Measurements from ENCODE around the gene SLC35B4. TPM values are rescaled to one million over a fixed set of nuclear protein-coding genes. Genes with fewer than 3 reads are reported as not detected.

The SLC35B4 gene
- total RNA-seq, 5 donors from 2014 or later (not counting 1 experiment from before 2014, with no cell fraction given): 12.6 to 14.0 (median 13.5) TPM

GRCh38 chr7:134315679-134316538 lies 821 bp downstream of the SLC35B4 start:
- H3K27me3 Mint-ChIP-seq: no peaks in the 10 kb centered on the region
- ATAC-seq (replicated peaks in 1 of 4) (no peak), DNase-seq (peak in 3 of 35 experiments; percentile 0 to 20 (median 2))
- no peaks in the 10 kb centered on the region for H3K9me3 Mint-ChIP-seq
- WGBS (ENCODE audit: insufficient coverage): 17% methylated on average over 12 of the region's 20 CpGs
- POLR2A ChIA-PET: interaction anchor here in 1 of 2 donors (0.6 to 0.7 kb wide), 2 partner anchors 518 to 1233 kb away, joined by 3 to 7 read pairs; no protein-coding TSS in a partner anchor
- no peak overlapping the region for H3K27ac ChIP-seq (ENCODE audit: low read length)
- H3K4me1 ChIP-seq (ENCODE audit: control insufficient read depth in 1 of 2, extremely low read depth in 1 of 2, insufficient read depth in 2 of 2, low read length in 2 of 2): peaks cover 12 to 15% of the 10 kb centered on the region in 2 experiments
- CTCF ChIA-PET: interaction anchor here (0.5 to 1.7 kb wide), 5 partner anchors 32 to 1066 kb away, joined by 3 to 7 read pairs (median 4); no protein-coding TSS in a partner anchor
- H3K36me3 ChIP-seq (ENCODE audit: control insufficient read depth in 2 of 2, extremely low read depth in 1 of 2, insufficient read depth in 1 of 2, low read length in 1 of 2): no peaks in the 10 kb centered on the region
- H3K27me3 ChIP-seq (replicated peaks in 1 of 2; ENCODE audit: control insufficient read depth in 2 of 2, extremely low read depth in 1 of 2, insufficient read depth in 2 of 2, low read length in 1 of 2): no peaks in the 10 kb centered on the region
- H3K4me3 ChIP-seq (ENCODE audit: control insufficient read depth in 1 of 2, extremely low read depth in 1 of 2, low read length in 1 of 2): peak overlapping the region; percentile 86 to 94
- H3K27ac Mint-ChIP-seq: peak overlapping the region in 1 of 2 donors; percentile 73
- no peaks in the 10 kb centered on the region for H3K9me3 ChIP-seq
- H3K36me3 Mint-ChIP-seq: peaks cover 4% of the 10 kb centered on the region
- H3K4me1 Mint-ChIP-seq: peaks cover 16 to 24% (median 20%) of the 10 kb centered on the region in 3 donors
- H3K4me3 Mint-ChIP-seq: peak overlapping the region; percentile 91 to 96 (median 95)

GRCh38 chr7:134313543-134313942 lies 3.2 kb downstream of the SLC35B4 start:
- CTCF ChIA-PET: interaction anchor here (0.8 to 1.3 kb wide), 2 partner anchors 8 to 170 kb away, joined by 3 read pairs; no protein-coding TSS in a partner anchor
- no peaks in the 10 kb centered on the region for H3K9me3 Mint-ChIP-seq

GRCh38 chr7:134312717-134313116 lies 4.0 kb downstream of the SLC35B4 start:
- H3K4me3 Mint-ChIP-seq: no peak overlapping the region
- H3K4me3 ChIP-seq (ENCODE audit: control insufficient read depth in 1 of 2, extremely low read depth in 1 of 2, low read length in 1 of 2): no peak overlapping the region
- H3K36me3 ChIP-seq (ENCODE audit: control insufficient read depth in 2 of 2, extremely low read depth in 1 of 2, insufficient read depth in 1 of 2, low read length in 1 of 2): no peaks in the 10 kb centered on the region
- H3K27me3 ChIP-seq (replicated peaks in 1 of 2; ENCODE audit: control insufficient read depth in 2 of 2, extremely low read depth in 1 of 2, insufficient read depth in 2 of 2, low read length in 1 of 2): no peaks in the 10 kb centered on the region
- DNase-seq: no peak
- H3K4me1 ChIP-seq (ENCODE audit: control insufficient read depth in 1 of 2, extremely low read depth in 1 of 2, insufficient read depth in 2 of 2, low read length in 2 of 2): peaks cover 12 to 15% of the 10 kb centered on the region in 2 experiments
- H3K4me1 Mint-ChIP-seq: peaks cover 20 to 23% (median 23%) of the 10 kb centered on the region in 3 donors
- no peak overlapping the region for H3K27ac Mint-ChIP-seq
- CTCF ChIA-PET: no interaction called here
- POLR2A ChIA-PET: no interaction called here
- H3K27ac ChIP-seq (ENCODE audit: low read length): no peak overlapping the region
- no CpG with 5 or more reads among the region's 6 CpGs for WGBS (ENCODE audit: insufficient coverage)
- no peak for ATAC-seq (replicated peaks in 1 of 4)
- H3K36me3 Mint-ChIP-seq: peaks cover 28% of the 10 kb centered on the region
- no peaks in the 10 kb centered on the region for H3K9me3 Mint-ChIP-seq
- H3K9me3 ChIP-seq: no peaks in the 10 kb centered on the region
- H3K27me3 Mint-ChIP-seq: no peaks in the 10 kb centered on the region

More at GRCh38 chr7:134313543-134313942, 3.2 kb downstream of the SLC35B4 start:
- Mint-ChIP-seq H3K27ac (no peak overlapping the region), H3K27me3 (no peaks in the 10 kb centered on the region), H3K4me1 (peaks cover 21 to 24% (median 24%) of the 10 kb centered on the region in 3 donors), H3K36me3 (peaks cover 19% of the 10 kb centered on the region), H3K4me3 (no peak overlapping the region)
- ATAC-seq (replicated peaks in 1 of 4): no peak
- Histone ChIP-seq H3K4me3 (ENCODE audit: control insufficient read depth in 1 of 2, extremely low read depth in 1 of 2, low read length in 1 of 2) (no peak overlapping the region), H3K36me3 (ENCODE audit: control insufficient read depth in 2 of 2, extremely low read depth in 1 of 2, insufficient read depth in 1 of 2, low read length in 1 of 2) (no peaks in the 10 kb centered on the region), H3K27me3 (replicated peaks in 1 of 2; ENCODE audit: control insufficient read depth in 2 of 2, extremely low read depth in 1 of 2, insufficient read depth in 2 of 2, low read length in 1 of 2) (no peaks in the 10 kb centered on the region), H3K27ac (ENCODE audit: low read length) (no peak overlapping the region), H3K9me3 (no peaks in the 10 kb centered on the region), H3K4me1 (ENCODE audit: control insufficient read depth in 1 of 2, extremely low read depth in 1 of 2, insufficient read depth in 2 of 2, low read length in 2 of 2) (peaks cover 12 to 15% of the 10 kb centered on the region in 2 experiments)
- WGBS (ENCODE audit: insufficient coverage): no CpG with 5 or more reads among the region's 1 CpG
- POLR2A ChIA-PET: interaction anchor here (0.5 to 0.6 kb wide), 2 partner anchors 30 to 148 kb away, joined by 3 read pairs; no protein-coding TSS in a partner anchor
- DNase-seq: no peak

GRCh38 chr7:134311807-134312206 lies 4.9 kb downstream of the SLC35B4 start:
- no peak overlapping the region for H3K27ac Mint-ChIP-seq
- ATAC-seq (replicated peaks in 1 of 4) (no peak), DNase-seq (no peak)
- H3K27me3 Mint-ChIP-seq: no peaks in the 10 kb centered on the region
- H3K4me1 Mint-ChIP-seq: peaks cover 12 to 16% (median 14%) of the 10 kb centered on the region in 3 donors
- H3K36me3 Mint-ChIP-seq: peaks cover 30% of the 10 kb centered on the region
- POLR2A ChIA-PET: no interaction called here
- Histone ChIP-seq H3K36me3 (ENCODE audit: control insufficient read depth in 2 of 2, extremely low read depth in 1 of 2, insufficient read depth in 1 of 2, low read length in 1 of 2) (no peaks in the 10 kb centered on the region), H3K4me1 (ENCODE audit: control insufficient read depth in 1 of 2, extremely low read depth in 1 of 2, insufficient read depth in 2 of 2, low read length in 2 of 2) (peaks cover 7 to 10% of the 10 kb centered on the region in 2 experiments), H3K27me3 (replicated peaks in 1 of 2; ENCODE audit: control insufficient read depth in 2 of 2, extremely low read depth in 1 of 2, insufficient read depth in 2 of 2, low read length in 1 of 2) (no peaks in the 10 kb centered on the region), H3K9me3 (no peaks in the 10 kb centered on the region), H3K4me3 (ENCODE audit: control insufficient read depth in 1 of 2, extremely low read depth in 1 of 2, low read length in 1 of 2) (no peak overlapping the region), H3K27ac (ENCODE audit: low read length) (no peak overlapping the region)
- H3K4me3 Mint-ChIP-seq: no peak overlapping the region
- H3K9me3 Mint-ChIP-seq: no peaks in the 10 kb centered on the region
- CTCF ChIA-PET: no interaction called here
- WGBS (ENCODE audit: insufficient coverage): no CpG with 5 or more reads among the region's 4 CpGs

GRCh38 chr7:134308548-134308947 lies 8.2 kb downstream of the SLC35B4 start:
- Mint-ChIP-seq H3K4me3 (no peak overlapping the region), H3K27ac (no peak overlapping the region), H3K4me1 (peaks cover 0 to 4% (median 4%) of the 10 kb centered on the region in 3 donors), H3K27me3 (no peaks in the 10 kb centered on the region), H3K9me3 (no peaks in the 10 kb centered on the region), H3K36me3 (peaks cover 52% of the 10 kb centered on the region)
- DNase-seq (no peak), ATAC-seq (replicated peaks in 1 of 4) (no peak)
- H3K4me3 ChIP-seq (ENCODE audit: control insufficient read depth in 1 of 2, extremely low read depth in 1 of 2, low read length in 1 of 2): no peak overlapping the region
- 95% methylated on average over 4 of the region's 4 CpGs for WGBS (ENCODE audit: insufficient coverage)
- no peak overlapping the region for H3K27ac ChIP-seq (ENCODE audit: low read length)
- H3K4me1 ChIP-seq (ENCODE audit: control insufficient read depth in 1 of 2, extremely low read depth in 1 of 2, insufficient read depth in 2 of 2, low read length in 2 of 2): no peaks in the 10 kb centered on the region
- peaks cover 0 to 13% of the 10 kb centered on the region in 2 donors for H3K36me3 ChIP-seq (ENCODE audit: control insufficient read depth in 2 of 2, extremely low read depth in 1 of 2, insufficient read depth in 1 of 2, low read length in 1 of 2)
- ChIA-PET POLR2A (no interaction called here), CTCF (no interaction called here)
- H3K9me3 ChIP-seq: no peaks in the 10 kb centered on the region
- H3K27me3 ChIP-seq (replicated peaks in 1 of 2; ENCODE audit: control insufficient read depth in 2 of 2, extremely low read depth in 1 of 2, insufficient read depth in 2 of 2, low read length in 1 of 2): no peaks in the 10 kb centered on the region

- no peaks in the 10 kb centered on the region for H3K9me3 Mint-ChIP-seq
- H3K27me3 Mint-ChIP-seq: no peaks in the 10 kb centered on the region
- CTCF ChIA-PET: no interaction called here
- ATAC-seq (replicated peaks in 1 of 4) (no peak), DNase-seq (no peak)
- no peaks in the 10 kb centered on the region for H3K27me3 ChIP-seq (replicated peaks in 1 of 2; ENCODE audit: control insufficient read depth in 2 of 2, extremely low read depth in 1 of 2, insufficient read depth in 2 of 2, low read length in 1 of 2)
- H3K36me3 ChIP-seq (ENCODE audit: control insufficient read depth in 2 of 2, extremely low read depth in 1 of 2, insufficient read depth in 1 of 2, low read length in 1 of 2): peaks cover 0 to 21% of the 10 kb centered on the region in 2 donors
- H3K4me3 Mint-ChIP-seq: no peak overlapping the region
- no CpG with 5 or more reads among the region's 1 CpG for WGBS (ENCODE audit: insufficient coverage)
- POLR2A ChIA-PET: no interaction called here
- no peak overlapping the region for H3K27ac Mint-ChIP-seq
- no peaks in the 10 kb centered on the region for H3K9me3 ChIP-seq
- H3K36me3 Mint-ChIP-seq: peaks cover 64% of the 10 kb centered on the region
- H3K4me3 ChIP-seq (ENCODE audit: control insufficient read depth in 1 of 2, extremely low read depth in 1 of 2, low read length in 1 of 2): no peak overlapping the region
- H3K27ac ChIP-seq (ENCODE audit: low read length): no peak overlapping the region
- peaks cover 0 to 4% (median 4%) of the 10 kb centered on the region in 3 donors for H3K4me1 Mint-ChIP-seq
- H3K4me1 ChIP-seq (ENCODE audit: control insufficient read depth in 1 of 2, extremely low read depth in 1 of 2, insufficient read depth in 2 of 2, low read length in 2 of 2): no peaks in the 10 kb centered on the region
Measured at GRCh38 chr7:134307320-134307719, 9.4 kb downstream of the SLC35B4 start.

Data from T-cell (primary cell).